Upper lobe of left lung (tissue), 6 donors: ENCODE data around the gene LAMA2. TPM values are rescaled to one million over a fixed set of nuclear protein-coding genes. Genes with fewer than 3 reads are reported as not detected.
A peak's percentile ranks its signal among the peaks of the same experiment; 100 is the strongest.

Experiments used
- ATAC-seq, 2 donors: fragments of 200-7000 bp; cut with Tn5 transposase; one replicate each; pipeline ENCODE4 v1.9.1; 2022; ENCODE audit warnings: mild to moderate bottlenecking in 2 of 2, moderate library complexity in 2 of 2; ENCODE audit not compliant: low FRiP score in 2 of 2
- DNase-seq, 2 donors: peaks; one replicate each; pipeline ENCODE4 v3.0.0-alpha.2; 2019 to 2020
- H3K27ac ChIP-seq, 4 donors: fragments of 200-600 bp; sonication (generic); one replicate each; pipeline ENCODE4 v1.5.1; 2016 to 2019
- H3K27me3 ChIP-seq, 4 donors: fragments of 200-600 bp; sonication (generic); one replicate each; pipeline ENCODE4 v1.5.1; 2017 to 2019
- H3K36me3 ChIP-seq, 4 donors: fragments of 200-600 bp; sonication (generic); one replicate each; pipeline ENCODE4 v1.5.1; 2016 to 2019
- H3K4me1 ChIP-seq, 4 donors: fragments of 200-600 bp; sonication (generic); one replicate each; pipeline ENCODE4 v1.5.1; 2018 to 2019
- H3K4me3 ChIP-seq, 4 donors: fragments of 200-600 bp; sonication (generic); one replicate each; pipeline ENCODE4 v1.5.1; 2017 to 2019; ENCODE audit warnings: mild to moderate bottlenecking in 2 of 4, moderate library complexity in 1 of 4
- H3K9me3 ChIP-seq, 4 donors: fragments of 200-600 bp; sonication (generic); one replicate each; pipeline ENCODE4 v1.5.1; 2018 to 2019
- EP300 ChIP-seq, 4 donors: sonication (generic); formaldehyde crosslinking; IDR thresholded peaks; one replicate each; pipeline ENCODE4 v1.5.1; 2017; ENCODE audit warnings: antibody characterized with exemption in 4 of 4, control low read depth in 2 of 4
- POLR2A ChIP-seq, 4 donors: fragments of 450-650 bp; IDR thresholded peaks; one replicate each; pipeline ENCODE4 v1.5.1; 2016 to 2017; ENCODE audit warnings: antibody characterized with exemption in 4 of 4, mild to moderate bottlenecking in 2 of 4
- POLR2AphosphoS5 ChIP-seq, 2 donors: sonication (generic); formaldehyde crosslinking; IDR thresholded peaks; one replicate each; pipeline ENCODE4 v1.5.1; 2017; ENCODE audit warnings: antibody characterized with exemption in 2 of 2
- WGBS, 2 donors: methylation state at CpG; one replicate each; pipeline ENCODE4 v1.1.5; 2017 to 2018; 5-methylcytosine and 5-hydroxymethylcytosine counted together
- total RNA-seq, 6 donors: library from RNA; depleted of rRNA in 4 of 6; stranded (reverse); fragments of >200 nt in 4 of 6; gene quantifications; one replicate each; pipeline versions ENCODE4 v1.1.0 to v1.2.1, GENCODE V29; 2016 to 2021
- TF ChIP-seq, protein P1 (sequence below), 6 experiments: fragments of 450-650 bp in 4 of 6; fragments of 200-600 bp in 2 of 6; sonication (generic) in 2 of 6; IDR thresholded peaks; one replicate each; pipeline ENCODE4 v1.5.1; 2016 to 2019; ENCODE audit warnings: antibody characterized with exemption in 6 of 6
- donor health status: DM: no; HTN: no; CAD: no; lungs with moderate emphysema.
- donor health status: DM: no; HTN: yes; CAD: no; lungs with severe emphysema.

Gene LAMA2
- total RNA-seq, 6 donors from 2014 or later = 41.9 to 82.8 (median 62.4) TPM

DNA sequence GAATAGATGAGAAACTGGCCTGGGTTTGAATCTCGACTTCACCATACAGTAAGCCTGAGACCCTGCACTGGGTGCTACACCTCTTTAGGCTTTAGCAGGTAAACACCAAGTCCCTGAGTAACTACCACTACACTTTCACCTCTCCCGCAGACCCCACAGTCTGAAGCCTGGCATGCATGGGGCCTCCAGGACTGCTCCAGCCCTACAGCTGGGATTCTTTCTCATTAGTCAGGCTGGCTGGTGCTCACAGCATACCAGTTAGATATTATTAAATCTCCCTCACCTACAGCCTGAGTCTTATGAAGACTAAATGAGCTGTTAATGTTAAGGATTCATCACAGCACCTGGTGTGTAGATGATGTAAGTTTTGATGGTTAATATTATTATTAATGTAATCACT is 438.4 kb downstream of the LAMA2 start:
- ATAC-seq (peak in 1 of 2 donors; percentile 8), DNase-seq (no peak)
- Histone ChIP-seq H3K27me3 (no peaks in the 10 kb centered on the region), H3K9me3 (no peaks in the 10 kb centered on the region), H3K27ac (no peak overlapping the region), H3K4me3 (no peak overlapping the region), H3K36me3 (no peaks in the 10 kb centered on the region), H3K4me1 (no peaks in the 10 kb centered on the region)
- 84 to 86% methylated on average over 2 of the region's 2 CpGs for WGBS, 2 donors
- TF ChIP-seq POLR2A (IDR thresholded peaks at IDR 0.05) = no peak
- no peak for TF ChIP-seq EP300 (IDR thresholded peaks at IDR 0.05)
- no peak for TF ChIP-seq POLR2AphosphoS5 (IDR thresholded peaks at IDR 0.05)
- TF ChIP-seq, protein P1, sequence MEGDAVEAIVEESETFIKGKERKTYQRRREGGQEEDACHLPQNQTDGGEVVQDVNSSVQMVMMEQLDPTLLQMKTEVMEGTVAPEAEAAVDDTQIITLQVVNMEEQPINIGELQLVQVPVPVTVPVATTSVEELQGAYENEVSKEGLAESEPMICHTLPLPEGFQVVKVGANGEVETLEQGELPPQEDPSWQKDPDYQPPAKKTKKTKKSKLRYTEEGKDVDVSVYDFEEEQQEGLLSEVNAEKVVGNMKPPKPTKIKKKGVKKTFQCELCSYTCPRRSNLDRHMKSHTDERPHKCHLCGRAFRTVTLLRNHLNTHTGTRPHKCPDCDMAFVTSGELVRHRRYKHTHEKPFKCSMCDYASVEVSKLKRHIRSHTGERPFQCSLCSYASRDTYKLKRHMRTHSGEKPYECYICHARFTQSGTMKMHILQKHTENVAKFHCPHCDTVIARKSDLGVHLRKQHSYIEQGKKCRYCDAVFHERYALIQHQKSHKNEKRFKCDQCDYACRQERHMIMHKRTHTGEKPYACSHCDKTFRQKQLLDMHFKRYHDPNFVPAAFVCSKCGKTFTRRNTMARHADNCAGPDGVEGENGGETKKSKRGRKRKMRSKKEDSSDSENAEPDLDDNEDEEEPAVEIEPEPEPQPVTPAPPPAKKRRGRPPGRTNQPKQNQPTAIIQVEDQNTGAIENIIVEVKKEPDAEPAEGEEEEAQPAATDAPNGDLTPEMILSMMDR (IDR thresholded peaks at IDR 0.05) = no peak

DNA sequence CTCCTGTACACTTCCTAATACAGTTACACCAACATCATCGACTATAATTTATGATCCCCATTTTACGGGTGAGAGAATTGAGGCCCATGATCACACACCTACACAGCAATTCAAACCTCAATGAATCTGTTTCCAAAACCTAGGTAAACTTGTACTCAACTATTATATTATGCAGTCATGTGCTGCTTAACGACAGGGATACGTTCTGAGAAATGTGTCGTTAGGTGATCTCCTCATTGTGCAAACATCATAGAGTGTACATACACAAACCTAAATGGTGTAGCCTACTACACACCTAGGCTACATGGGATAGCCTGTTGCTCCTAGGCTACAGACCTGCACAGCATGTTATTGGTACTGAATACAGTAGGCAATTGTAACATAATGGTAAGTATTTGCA is 441.4 kb downstream of the LAMA2 start:
- Histone ChIP-seq H3K36me3 (no peaks in the 10 kb centered on the region), H3K27ac (no peak overlapping the region), H3K4me1 (no peaks in the 10 kb centered on the region), H3K27me3 (no peaks in the 10 kb centered on the region), H3K4me3 (no peak overlapping the region), H3K9me3 (no peaks in the 10 kb centered on the region)
- TF ChIP-seq POLR2A (IDR thresholded peaks at IDR 0.05) (no peak), EP300 (IDR thresholded peaks at IDR 0.05) (no peak), POLR2AphosphoS5 (IDR thresholded peaks at IDR 0.05) (no peak)
- TF ChIP-seq, protein P1 (IDR thresholded peaks at IDR 0.05) = no peak
- 89 to 90% methylated on average over 5 of the region's 5 CpGs for WGBS, 2 donors
- ATAC-seq (no peak), DNase-seq (no peak)

DNA sequence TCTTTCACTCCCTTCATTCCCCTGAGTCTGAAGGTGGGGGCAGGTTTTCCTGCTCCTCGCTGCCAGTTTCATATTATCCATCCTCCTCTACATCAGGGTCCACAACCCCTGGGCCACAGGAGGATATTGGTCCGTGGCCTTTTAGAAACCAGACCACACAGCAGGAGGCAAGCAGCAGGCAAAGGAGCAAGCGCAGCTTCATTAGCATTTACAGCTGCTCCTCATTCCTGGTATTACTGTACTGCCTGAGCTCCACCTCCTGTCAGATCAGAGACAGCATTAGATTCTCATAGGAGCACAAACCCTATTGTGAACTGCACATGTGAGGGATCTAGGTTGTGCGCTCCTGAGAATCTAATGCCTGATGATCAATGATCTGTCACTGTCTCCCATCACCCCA is 446.7 kb downstream of the LAMA2 start:
- H3K9me3 ChIP-seq = no peaks in the 10 kb centered on the region
- 75 to 80% methylated on average over 4 of the region's 4 CpGs for WGBS, 2 donors
- ATAC-seq = no peak
- H3K27me3 ChIP-seq = no peaks in the 10 kb centered on the region
- no peaks in the 10 kb centered on the region for H3K4me1 ChIP-seq
- no peak overlapping the region for H3K4me3 ChIP-seq
- TF ChIP-seq, protein P1 (IDR thresholded peaks at IDR 0.05) = no peak
- no peak for TF ChIP-seq POLR2A (IDR thresholded peaks at IDR 0.05)
- no peak for TF ChIP-seq POLR2AphosphoS5 (IDR thresholded peaks at IDR 0.05)
- TF ChIP-seq EP300 (IDR thresholded peaks at IDR 0.05) = no peak
- no peak for DNase-seq
- peaks cover 0 to 6% (median 0%) of the 10 kb centered on the region in 4 donors for H3K36me3 ChIP-seq
- no peak overlapping the region for H3K27ac ChIP-seq

DNA sequence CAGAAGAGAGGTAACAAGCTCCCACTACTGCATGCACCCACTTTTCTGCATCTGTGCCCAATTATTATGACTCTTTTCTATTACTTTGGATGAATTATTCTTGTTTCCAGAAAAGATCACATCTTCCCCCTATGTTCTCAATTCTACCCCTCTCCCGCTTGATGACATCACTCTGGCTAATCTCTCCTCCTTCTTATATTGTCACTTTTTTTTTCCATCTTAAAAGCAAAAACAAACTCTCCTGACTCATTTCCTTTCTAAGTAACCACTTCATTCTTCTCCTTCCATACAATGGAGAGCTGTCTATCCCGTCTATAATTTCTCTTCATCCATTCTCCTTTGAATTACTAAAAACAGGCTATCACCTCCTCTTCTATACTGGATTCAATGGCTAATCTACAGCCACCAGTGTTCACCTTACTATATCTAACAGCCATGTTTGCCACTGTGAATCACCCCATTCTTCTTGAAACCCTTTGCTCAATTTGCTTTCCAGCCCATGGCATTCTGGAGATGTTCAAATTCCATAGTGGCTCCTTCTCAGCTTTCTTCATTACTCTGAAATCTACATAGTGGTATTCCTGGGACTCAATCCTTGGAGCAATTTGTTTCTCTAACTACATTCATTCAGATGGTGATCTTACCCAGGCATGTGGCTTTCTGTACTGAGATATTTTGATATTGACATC is 448.7 kb downstream of the LAMA2 start:
- H3K4me3 ChIP-seq = no peak overlapping the region
- WGBS, 2 donors = 59 to 66% methylated on average over 2 of the region's 2 CpGs
- H3K36me3 ChIP-seq = peaks cover 0 to 6% (median 0%) of the 10 kb centered on the region in 4 donors
- H3K27me3 ChIP-seq = no peaks in the 10 kb centered on the region
- no peak for ATAC-seq
- H3K9me3 ChIP-seq = no peaks in the 10 kb centered on the region
- TF ChIP-seq, protein P1 (IDR thresholded peaks at IDR 0.05) = no peak
- H3K4me1 ChIP-seq = no peaks in the 10 kb centered on the region
- no peak for DNase-seq
- no peak overlapping the region for H3K27ac ChIP-seq

DNA sequence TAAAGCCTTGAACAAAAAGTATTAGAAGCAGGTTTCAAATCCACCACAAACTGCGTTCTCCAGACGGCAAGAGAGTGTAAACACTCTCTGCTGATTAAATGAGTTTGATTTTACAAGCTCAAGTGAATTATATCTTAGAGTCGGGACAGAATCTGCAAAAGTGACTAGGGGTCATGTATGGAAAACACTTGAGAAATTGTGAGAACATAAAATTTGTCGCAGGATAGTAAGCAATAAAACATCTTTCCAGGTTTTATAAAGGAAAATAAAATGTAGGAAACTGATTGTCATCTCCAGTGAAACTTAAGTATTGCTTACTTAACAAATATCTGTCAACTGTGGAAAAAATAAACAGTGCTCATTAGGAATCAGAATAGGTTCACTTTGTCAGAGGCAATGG is 452.9 kb downstream of the LAMA2 start:
- H3K4me1 ChIP-seq = no peaks in the 10 kb centered on the region
- no peaks in the 10 kb centered on the region for H3K36me3 ChIP-seq

More for the DNA sequence above, 452.9 kb downstream of the LAMA2 start:
- no peak overlapping the region for H3K4me3 ChIP-seq
- no peak for TF ChIP-seq POLR2A (IDR thresholded peaks at IDR 0.05)
- H3K27me3 ChIP-seq = no peaks in the 10 kb centered on the region
- H3K9me3 ChIP-seq = no peaks in the 10 kb centered on the region
- WGBS, 2 donors = 72 to 76% methylated on average over 4 of the region's 4 CpGs
- DNase-seq (no peak), ATAC-seq (no peak)
- no peak overlapping the region for H3K27ac ChIP-seq
